ENCODE data around the gene GAS6. TPM values are rescaled to one million over a fixed set of nuclear protein-coding genes. Genes with fewer than 3 reads are reported as not detected.

The GAS6 gene
- polyA plus RNA-seq, 1 donor from 2014 or later: 52.4 TPM

- no peaks in the 10 kb centered on the region for H3K27me3 ChIP-seq (ENCODE audit: insufficient read depth, low read depth, low read length)
Measured at GRCh38 chr13:113875837-113876281, 12.0 kb upstream of the GAS6 start.

GRCh38 chr13:113875429-113875815, 11.5 kb upstream of the GAS6 start:
- Histone ChIP-seq H4K20me1 (ENCODE audit: insufficient read depth) (no peaks in the 10 kb centered on the region), H3F3A (ENCODE audit: insufficient read depth, low read length, poor library complexity, severe bottlenecking) (no peaks in the 10 kb centered on the region), H3K79me2 (replicated peaks; ENCODE audit: insufficient read depth, low read length) (no peaks in the 10 kb centered on the region), H3K9ac (ENCODE audit: low read length) (no peak overlapping the region), H3K27me3 (ENCODE audit: insufficient read depth, low read depth, low read length) (no peaks in the 10 kb centered on the region), H3K27ac (ENCODE audit: low read length) (no peak overlapping the region), H3K4me2 (ENCODE audit: low read length) (no peak overlapping the region), H3K36me3 (ENCODE audit: insufficient read depth, low read length) (no peaks in the 10 kb centered on the region), H3K9me2 (ENCODE audit: insufficient read depth, low read length) (no peaks in the 10 kb centered on the region), H3K4me3 (ENCODE audit: low read length) (no peak overlapping the region), H3K9me3 (ENCODE audit: low read length) (no peaks in the 10 kb centered on the region), H2AFZ (ENCODE audit: low read depth, low read length) (no peak overlapping the region)
- TF ChIP-seq MXI1 (conservative IDR thresholded peaks at IDR 0.05; ENCODE audit: poor library complexity, severe bottlenecking) (no peak), REST (IDR thresholded peaks at IDR 0.05; ENCODE audit: borderline replicate concordance) (no peak), EP300 (conservative IDR thresholded peaks at IDR 0.05; ENCODE audit: poor library complexity, severe bottlenecking) (no peak), RAD21 (conservative IDR thresholded peaks at IDR 0.05) (no peak), POLR2AphosphoS5 (IDR thresholded peaks at IDR 0.05) (no peak), CTCF (IDR thresholded peaks at IDR 0.05; ENCODE audit: poor library complexity, severe bottlenecking) (no peak)

More at GRCh38 chr13:113875837-113876281, 12.0 kb upstream of the GAS6 start:
- Histone ChIP-seq H3K4me2 (ENCODE audit: low read length) (no peak overlapping the region), H3F3A (ENCODE audit: insufficient read depth, low read length, poor library complexity, severe bottlenecking) (no peaks in the 10 kb centered on the region), H4K20me1 (ENCODE audit: insufficient read depth) (no peaks in the 10 kb centered on the region), H3K9me3 (ENCODE audit: low read length) (no peaks in the 10 kb centered on the region), H3K9me2 (ENCODE audit: insufficient read depth, low read length) (no peaks in the 10 kb centered on the region), H3K9ac (ENCODE audit: low read length) (no peak overlapping the region), H3K36me3 (ENCODE audit: insufficient read depth, low read length) (no peaks in the 10 kb centered on the region), H3K4me3 (ENCODE audit: low read length) (no peak overlapping the region), H2AFZ (ENCODE audit: low read depth, low read length) (no peak overlapping the region), H3K79me2 (replicated peaks; ENCODE audit: insufficient read depth, low read length) (no peaks in the 10 kb centered on the region), H3K27ac (ENCODE audit: low read length) (no peak overlapping the region)
- TF ChIP-seq SMC3 (conservative IDR thresholded peaks at IDR 0.05; ENCODE audit: poor library complexity) (no peak), MXI1 (conservative IDR thresholded peaks at IDR 0.05; ENCODE audit: poor library complexity, severe bottlenecking) (no peak), CTCF (IDR thresholded peaks at IDR 0.05; ENCODE audit: poor library complexity, severe bottlenecking) (no peak), POLR2AphosphoS5 (IDR thresholded peaks at IDR 0.05) (no peak), REST (IDR thresholded peaks at IDR 0.05; ENCODE audit: borderline replicate concordance) (no peak), RAD21 (conservative IDR thresholded peaks at IDR 0.05) (no peak), EZH2 (IDR thresholded peaks at IDR 0.05; ENCODE audit: borderline replicate concordance, insufficient read depth, low read length, poor library complexity, severe bottlenecking) (no peak), EP300 (conservative IDR thresholded peaks at IDR 0.05; ENCODE audit: poor library complexity, severe bottlenecking) (no peak), TAF1 (IDR thresholded peaks at IDR 0.05; ENCODE audit: low read depth) (no peak)
